NCI-H2227 (cell line): ENCODE results near the gene SEC22B.
"Not testable (repeated sequence)": the region's sequence is repeated elsewhere in the genome, so short reads cannot be mapped to it uniquely, and the experiment has no call there.

Experiments used
- DNase-seq: peaks from one replicate; lab custom pipeline; 2025; ENCODE audit not compliant: unreplicated experiment; lab: John Stamatoyannopoulos, UW

SEC22B gene

GRCh38 chr1:120176092-120176855 is at the start of gene SEC22B:
Gene SEC22B, minus strand, starts transcription at chr1:120176520. Its CDS starts 139 bp downstream, at chr1:120176381.
- peak; percentile 95 for DNase-seq

- DNase-seq = not testable (repeated sequence)
Measured at GRCh38 chr1:120217933-120218332, 41.6 kb upstream of the SEC22B start.

- not testable (repeated sequence) for DNase-seq
Measured at GRCh38 chr1:120217175-120217929, 41.0 kb upstream of the SEC22B start.

- not testable (repeated sequence) for DNase-seq
Measured at GRCh38 chr1:120213606-120214005, 37.3 kb upstream of the SEC22B start.

- DNase-seq = not testable (repeated sequence)
Measured at GRCh38 chr1:120210754-120211153, 34.4 kb upstream of the SEC22B start.

GRCh38 chr1:120196863-120197775 is 20.8 kb upstream of the SEC22B start:
- not testable (repeated sequence) for DNase-seq

GRCh38 chr1:120188626-120189025 is 12.3 kb upstream of the SEC22B start:
- not testable (repeated sequence) for DNase-seq

GRCh38 chr1:120182176-120182707 is 5.9 kb upstream of the SEC22B start:
- not testable (repeated sequence) for DNase-seq

- DNase-seq = peak; percentile 58
Measured at GRCh38 chr1:120179811-120180690, 3.7 kb upstream of the SEC22B start.

- DNase-seq = no peak
Measured at GRCh38 chr1:120178799-120179756, 2.8 kb upstream of the SEC22B start.

GRCh38 chr1:120178058-120178457 is 1.7 kb upstream of the SEC22B start:
- DNase-seq = not testable (repeated sequence)

GRCh38 chr1:120175688-120176087 is 632 bp downstream of the SEC22B start:
- DNase-seq = not testable (repeated sequence)

GRCh38 chr1:120164761-120165160 is 11.6 kb downstream of the SEC22B start:
- DNase-seq = not testable (repeated sequence)

- not testable (repeated sequence) for DNase-seq
Measured at GRCh38 chr1:120162015-120162414, 14.3 kb downstream of the SEC22B start.

GRCh38 chr1:120158495-120158894 is 17.8 kb downstream of the SEC22B start:
- DNase-seq = not testable (repeated sequence)

GRCh38 chr1:120158086-120158485 is 18.2 kb downstream of the SEC22B start:
- not testable (repeated sequence) for DNase-seq

- DNase-seq = not testable (repeated sequence)
Measured at GRCh38 chr1:120150138-120150822, 26.0 kb downstream of the SEC22B start.
